Spleen (tissue), 11 donors: Measurements from ENCODE around the gene CNP. TPM values are rescaled to one million over a fixed set of nuclear protein-coding genes. Genes with fewer than 3 reads are reported as not detected.

Experiments used
- DNase-seq: peaks from one replicate; pipeline ENCODE4 v3.0.0-alpha.2; 2020
- H3K27ac ChIP-seq, 8 donors: fragments of 200-600 bp; sonication (generic) in 7 of 8; 1 replicate in 4 of 8; 2 replicates in 4 of 8; pipeline versions ENCODE4 v1.5.0 to v1.8.0; 2016 to 2021; ENCODE audit warnings: inconsistent platforms in 4 of 8, mild to moderate bottlenecking in 4 of 8, moderate library complexity in 1 of 8
- H3K27me3 ChIP-seq, 7 donors: fragments of 200-600 bp; sonication (generic) in 6 of 7; replicated peaks in 1 of 7; 1 replicate in 4 of 7; 2 replicates in 3 of 7; pipeline versions ENCODE4 v1.5.0 to v1.8.0; 2016 to 2021; ENCODE audit warnings: inconsistent platforms in 3 of 7, mild to moderate bottlenecking in 1 of 7
- H3K36me3 ChIP-seq, 6 donors: fragments of 200-600 bp; sonication (generic) in 5 of 6; 1 replicate in 4 of 6; 2 replicates in 2 of 6; pipeline versions ENCODE4 v1.5.0 to v1.8.0; 2016 to 2021; ENCODE audit warnings: inconsistent platforms in 2 of 6
- H3K4me1 ChIP-seq, 6 donors: fragments of 200-600 bp; sonication (generic) in 5 of 6; 1 replicate in 3 of 6; 2 replicates in 3 of 6; pipeline versions ENCODE4 v1.5.0 to v1.8.0; 2016 to 2021; ENCODE audit warnings: inconsistent platforms in 3 of 6
- H3K4me3 ChIP-seq, 8 donors: fragments of 200-600 bp; sonication (generic) in 7 of 8; 1 replicate in 4 of 8; 2 replicates in 4 of 8; pipeline versions ENCODE4 v1.5.0 to v1.8.0; 2016 to 2021; ENCODE audit warnings: inconsistent platforms in 4 of 8, mild to moderate bottlenecking in 4 of 8, moderate library complexity in 2 of 8
- H3K9me3 ChIP-seq, 8 donors: fragments of 200-600 bp; sonication (generic) in 7 of 8; 1 replicate in 4 of 8; 2 replicates in 4 of 8; pipeline versions ENCODE4 v1.5.0 to v1.8.0; 2016 to 2021; ENCODE audit warnings: inconsistent platforms in 4 of 8
- POLR2A ChIP-seq, 3 donors: fragments of 450-650 bp; IDR thresholded peaks; one replicate each; pipeline ENCODE4 v1.5.1; 2017; ENCODE audit warnings: antibody characterized with exemption in 3 of 3, mild to moderate bottlenecking in 1 of 3
- POLR2AphosphoS5 ChIP-seq, 3 donors: sonication (generic); formaldehyde crosslinking; IDR thresholded peaks; one replicate each; pipeline ENCODE4 v1.5.1; 2017; ENCODE audit warnings: antibody characterized with exemption in 3 of 3
- WGBS, 5 donors: extraction: QIAGEN DNeasy Blood & Tissue Kit in 3 of 5; methylation state at CpG; one replicate each; pipeline versions ENCODE4 v1.1.5 to v1.1.7; 2013 to 2018; 5-methylcytosine and 5-hydroxymethylcytosine counted together
- intact Hi-C: fragments of 100-400 bp; cut with DNase I; formaldehyde crosslinking; loops from one replicate; pipeline ENCODE4 v1.15.0; 2023; ENCODE audit warnings: low total_unique reads
- polyA plus RNA-seq, 3 donors: library from polyadenylated mRNA; stranded (reverse); fragments of 200-250 nt; gene quantifications; one replicate each; pipeline ENCODE4 v1.2.1, GENCODE V29; 2013
- total RNA-seq, 7 donors: library from RNA; depleted of rRNA in 3 of 7; stranded (reverse); fragments of >200 nt in 3 of 7; fragmentation: NEBNext Ultra II Directional in 4 of 7; extraction: Animal tissue kit (Norgen Biotek cat#: 25700) in 4 of 7; gene quantifications; one replicate each; pipeline versions ENCODE4 v1.1.0 to v1.2.1, GENCODE V29; 2016 to 2021
- TF ChIP-seq, protein P1 (sequence below), 11 experiments: fragments of 200-600 bp in 7 of 11; fragments of 450-650 bp in 4 of 11; sonication (generic) in 4 of 11; IDR thresholded peaks in 8 of 11; conservative IDR thresholded peaks in 3 of 11; 1 replicate in 7 of 11; 2 replicates in 4 of 11; pipeline versions ENCODE4 v1.4.0 to v1.8.0; 2016 to 2021; ENCODE audit warnings: antibody characterized with exemption in 11 of 11, inconsistent platforms in 4 of 11, mild to moderate bottlenecking in 1 of 11
- donor health status: healthy with polysubstance abuse.
- donor health status: DM: no; HTN: no; CAD: no; lungs with moderate emphysema.
- donor health status: DM: no; HTN: no; CAD: no.
- donor health status: Bipolar disorder and iron deficiency.
- donor health status: healthy.
- donor health status: DM: no; HTN: no; CAD: no.
- donor health status: DM: yes; HTN: yes; CAD: no.

CNP gene
- total and polyA plus RNA-seq, 10 donors, result 22.3 to 49.8 (median 41.7) TPM

DNA sequence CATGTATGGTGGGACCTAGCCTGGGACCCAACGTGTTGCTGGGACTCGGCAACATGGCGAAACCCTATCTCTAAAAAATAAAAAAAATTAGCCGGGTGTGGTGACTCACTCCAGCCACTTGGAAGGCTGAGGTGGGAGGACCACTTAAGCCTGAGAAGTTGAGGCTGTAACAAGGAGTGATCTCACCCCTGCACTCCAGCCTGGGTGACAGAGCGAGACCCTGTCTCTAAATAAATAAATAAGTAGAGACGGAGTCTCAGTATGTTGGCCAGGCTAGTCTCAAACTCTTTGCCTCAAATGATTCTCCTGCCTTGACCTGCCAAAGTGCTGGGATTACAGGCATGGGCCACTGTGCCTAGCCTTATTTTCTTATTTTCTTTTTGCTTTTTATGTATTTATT lies 10.1 kb upstream of the CNP start:
- DNase-seq, result no peak
- Histone ChIP-seq H3K27ac (no peak overlapping the region), H3K9me3 (no peaks in the 10 kb centered on the region), H3K36me3 (no peaks in the 10 kb centered on the region), H3K4me1 (peaks cover 0 to 25% (median 9%) of the 10 kb centered on the region in 6 donors), H3K4me3 (no peak overlapping the region), H3K27me3 (no peaks in the 10 kb centered on the region)
- TF ChIP-seq, protein P1, sequence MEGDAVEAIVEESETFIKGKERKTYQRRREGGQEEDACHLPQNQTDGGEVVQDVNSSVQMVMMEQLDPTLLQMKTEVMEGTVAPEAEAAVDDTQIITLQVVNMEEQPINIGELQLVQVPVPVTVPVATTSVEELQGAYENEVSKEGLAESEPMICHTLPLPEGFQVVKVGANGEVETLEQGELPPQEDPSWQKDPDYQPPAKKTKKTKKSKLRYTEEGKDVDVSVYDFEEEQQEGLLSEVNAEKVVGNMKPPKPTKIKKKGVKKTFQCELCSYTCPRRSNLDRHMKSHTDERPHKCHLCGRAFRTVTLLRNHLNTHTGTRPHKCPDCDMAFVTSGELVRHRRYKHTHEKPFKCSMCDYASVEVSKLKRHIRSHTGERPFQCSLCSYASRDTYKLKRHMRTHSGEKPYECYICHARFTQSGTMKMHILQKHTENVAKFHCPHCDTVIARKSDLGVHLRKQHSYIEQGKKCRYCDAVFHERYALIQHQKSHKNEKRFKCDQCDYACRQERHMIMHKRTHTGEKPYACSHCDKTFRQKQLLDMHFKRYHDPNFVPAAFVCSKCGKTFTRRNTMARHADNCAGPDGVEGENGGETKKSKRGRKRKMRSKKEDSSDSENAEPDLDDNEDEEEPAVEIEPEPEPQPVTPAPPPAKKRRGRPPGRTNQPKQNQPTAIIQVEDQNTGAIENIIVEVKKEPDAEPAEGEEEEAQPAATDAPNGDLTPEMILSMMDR (IDR thresholded peaks at IDR 0.05 in 8 of 11, conservative IDR thresholded peaks at IDR 0.05 in 3 of 11), result no peak
- TF ChIP-seq POLR2AphosphoS5 (IDR thresholded peaks at IDR 0.05) (no peak), POLR2A (IDR thresholded peaks at IDR 0.05) (no peak)
- WGBS, 5 donors, result 82 to 95% (median 93%) methylated on average over 6 of the region's 6 CpGs
- intact Hi-C loops, result no loop called here

DNA sequence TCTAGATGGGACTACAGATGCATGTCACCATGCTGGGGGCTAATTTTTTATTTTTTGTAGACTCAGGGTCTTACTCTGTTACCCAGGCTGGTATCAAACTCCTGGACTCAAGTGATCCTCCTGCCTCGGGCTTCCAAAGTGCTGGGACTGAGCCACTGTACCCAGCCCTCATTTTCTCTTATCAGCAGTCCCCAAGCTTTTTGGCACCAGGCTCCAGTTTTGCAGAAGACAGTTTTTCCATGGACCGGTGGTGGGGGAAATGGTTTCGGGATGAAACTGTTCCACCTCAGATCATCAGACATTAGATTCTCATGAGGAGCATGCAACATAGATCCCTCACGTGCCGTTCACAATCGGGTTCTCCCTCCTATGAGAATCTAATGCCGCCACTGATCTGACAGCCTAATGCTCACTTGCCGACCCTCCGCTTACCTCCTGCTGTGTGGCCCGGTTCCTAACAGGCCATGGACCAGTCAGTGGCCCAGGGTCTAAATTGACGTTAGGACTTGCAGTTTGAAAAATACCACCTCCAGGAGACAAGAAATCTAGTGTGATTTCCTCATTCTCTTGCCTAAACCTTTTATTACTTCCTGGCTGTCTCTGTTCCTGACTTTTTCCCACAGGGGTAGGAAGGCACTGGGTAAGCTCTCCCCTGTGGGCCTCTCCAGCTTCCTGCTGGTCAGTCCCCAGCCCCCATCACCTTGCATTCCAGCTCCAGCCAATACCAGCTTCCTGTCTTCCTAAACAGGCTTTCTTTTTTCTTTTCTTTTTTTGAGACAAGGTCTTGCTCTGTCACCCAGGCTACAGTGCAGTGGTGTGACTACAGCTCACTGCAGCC lies 9.3 kb upstream of the CNP start:
- no peak for DNase-seq
- no peak for TF ChIP-seq POLR2AphosphoS5 (IDR thresholded peaks at IDR 0.05)
- Histone ChIP-seq H3K27ac (no peak overlapping the region), H3K4me1 (peaks cover 0 to 25% (median 8%) of the 10 kb centered on the region in 6 donors), H3K27me3 (no peaks in the 10 kb centered on the region), H3K36me3 (no peaks in the 10 kb centered on the region), H3K9me3 (no peaks in the 10 kb centered on the region), H3K4me3 (no peak overlapping the region)
- WGBS, 5 donors, result 53 to 63% (median 58%) methylated on average over 11 of the region's 11 CpGs
- intact Hi-C loops, result no loop called here

DNA sequence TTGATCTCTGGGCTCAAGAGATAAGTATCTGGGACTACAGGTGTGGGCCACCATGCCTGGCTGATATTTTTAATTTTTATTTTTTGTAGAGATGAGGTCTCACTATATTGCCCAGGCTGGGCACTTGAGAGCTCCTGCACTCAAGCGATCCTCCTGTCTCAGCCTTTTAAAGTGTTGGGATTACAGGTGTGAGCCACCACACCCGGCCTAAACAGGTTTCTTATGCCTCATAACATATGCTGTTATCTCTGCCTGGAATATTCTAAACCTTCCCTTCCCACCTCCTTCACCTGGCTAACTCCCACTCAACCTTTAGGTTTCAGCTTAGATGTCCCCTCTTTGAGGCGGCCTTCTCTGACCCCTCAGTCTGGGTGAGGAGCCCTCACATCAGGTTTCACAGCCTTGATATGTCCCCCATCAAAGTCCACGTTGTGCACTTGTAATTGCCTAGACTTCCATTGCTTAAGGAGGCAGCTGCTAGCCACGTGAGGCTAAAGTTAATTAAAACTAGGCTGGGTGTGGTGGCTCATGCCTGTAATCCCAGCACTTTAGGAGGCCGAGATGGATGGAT lies 8.6 kb upstream of the CNP start:
- 85 to 88% (median 86%) methylated on average over 6 of the region's 6 CpGs for WGBS, 5 donors
- no peak for DNase-seq
- intact Hi-C loops, result no loop called here
- TF ChIP-seq, protein P1 (IDR thresholded peaks at IDR 0.05 in 8 of 11, conservative IDR thresholded peaks at IDR 0.05 in 3 of 11), result no peak
- TF ChIP-seq POLR2A (IDR thresholded peaks at IDR 0.05) (no peak), POLR2AphosphoS5 (IDR thresholded peaks at IDR 0.05) (no peak)
- H3K36me3 ChIP-seq, result no peaks in the 10 kb centered on the region
- no peaks in the 10 kb centered on the region for H3K9me3 ChIP-seq
- H3K27me3 ChIP-seq, result no peaks in the 10 kb centered on the region
- no peak overlapping the region for H3K27ac ChIP-seq
- no peak overlapping the region for H3K4me3 ChIP-seq
- H3K4me1 ChIP-seq, result peaks cover 0 to 28% (median 12%) of the 10 kb centered on the region in 6 donors

DNA sequence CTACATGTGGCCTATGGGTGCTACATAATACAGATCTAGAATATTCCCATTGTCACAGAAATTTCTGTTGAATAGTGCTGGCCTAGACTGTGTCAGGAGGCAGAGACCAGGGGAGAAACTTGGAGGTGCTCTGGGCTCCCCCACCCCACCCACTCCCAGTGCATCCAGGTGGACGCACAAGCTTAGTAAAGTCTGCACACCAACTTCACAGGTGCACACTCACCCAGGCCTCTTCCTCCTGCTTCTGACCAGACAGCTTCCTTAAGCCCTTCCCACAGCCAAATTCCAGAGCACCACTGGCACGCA lies 7.6 kb upstream of the CNP start:
- H3K27me3 ChIP-seq, result no peaks in the 10 kb centered on the region
- intact Hi-C loops, result no loop called here
- no peak for DNase-seq
- 47 to 84% (median 71%) methylated on average over 2 of the region's 2 CpGs for WGBS, 5 donors
- H3K27ac ChIP-seq, result no peak overlapping the region
- H3K4me1 ChIP-seq, result peaks cover 0 to 32% (median 16%) of the 10 kb centered on the region in 6 donors
- H3K36me3 ChIP-seq, result no peaks in the 10 kb centered on the region
- TF ChIP-seq, protein P1 (IDR thresholded peaks at IDR 0.05 in 8 of 11, conservative IDR thresholded peaks at IDR 0.05 in 3 of 11), result no peak
- TF ChIP-seq POLR2AphosphoS5 (IDR thresholded peaks at IDR 0.05) (no peak), POLR2A (IDR thresholded peaks at IDR 0.05) (no peak)
- no peaks in the 10 kb centered on the region for H3K9me3 ChIP-seq
- no peak overlapping the region for H3K4me3 ChIP-seq
